Measurements from ENCODE around the gene RASA3.

RASA3 gene

DNA sequence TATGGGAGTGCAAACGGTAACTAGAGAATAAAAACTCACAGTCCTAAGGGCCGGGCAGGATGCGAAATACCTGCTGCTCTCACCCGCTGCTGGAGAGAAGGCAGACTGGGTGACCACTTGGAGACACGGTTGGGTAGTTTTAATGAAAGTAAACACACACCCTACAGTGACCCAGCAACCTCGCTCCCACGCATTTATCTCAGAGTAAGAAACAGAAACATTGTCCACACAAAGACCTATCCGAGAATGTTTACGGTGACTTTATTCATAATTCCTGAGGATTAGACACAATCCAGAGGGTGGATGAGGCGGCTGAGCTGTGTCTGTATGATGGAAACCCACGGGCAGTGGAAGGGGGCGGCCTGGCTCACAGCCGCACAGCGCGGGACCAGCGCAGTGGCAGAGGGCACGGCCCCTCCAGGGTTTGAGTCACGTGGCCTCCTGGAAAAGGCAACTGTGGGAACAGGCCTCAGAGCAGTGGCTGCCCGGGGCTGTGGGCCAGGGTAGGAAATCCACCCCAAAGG is 85.0 kb downstream of the RASA3 start:
- no peak for DNase-seq

- no peak for DNase-seq
Measured at GRCh38 chr13:114046431-114046975, 85.9 kb downstream of the RASA3 start.

GRCh38 chr13:114045113-114045735 is 87.2 kb downstream of the RASA3 start:
- DNase-seq, result no peak

DNA sequence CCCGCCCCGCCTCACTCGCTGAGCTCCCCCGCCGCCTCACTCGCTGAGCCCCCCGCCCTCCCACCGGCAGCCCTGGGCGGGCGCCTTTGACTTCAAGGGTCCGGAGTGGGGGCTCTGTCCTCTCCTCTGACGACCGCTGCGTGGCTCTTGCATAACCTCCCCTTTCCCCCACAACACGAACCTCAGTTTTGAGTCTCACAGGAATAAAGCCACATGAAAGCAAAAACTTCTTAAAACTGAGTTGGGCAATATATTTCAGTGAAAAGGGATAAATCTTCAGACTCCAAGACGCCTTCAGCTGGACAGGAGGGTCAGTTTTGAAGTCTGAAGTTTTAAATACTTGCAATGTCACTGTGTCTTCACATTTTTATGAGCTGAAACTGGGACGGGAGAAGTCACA is 87.9 kb downstream of the RASA3 start:
- DNase-seq, result no peak

DNA sequence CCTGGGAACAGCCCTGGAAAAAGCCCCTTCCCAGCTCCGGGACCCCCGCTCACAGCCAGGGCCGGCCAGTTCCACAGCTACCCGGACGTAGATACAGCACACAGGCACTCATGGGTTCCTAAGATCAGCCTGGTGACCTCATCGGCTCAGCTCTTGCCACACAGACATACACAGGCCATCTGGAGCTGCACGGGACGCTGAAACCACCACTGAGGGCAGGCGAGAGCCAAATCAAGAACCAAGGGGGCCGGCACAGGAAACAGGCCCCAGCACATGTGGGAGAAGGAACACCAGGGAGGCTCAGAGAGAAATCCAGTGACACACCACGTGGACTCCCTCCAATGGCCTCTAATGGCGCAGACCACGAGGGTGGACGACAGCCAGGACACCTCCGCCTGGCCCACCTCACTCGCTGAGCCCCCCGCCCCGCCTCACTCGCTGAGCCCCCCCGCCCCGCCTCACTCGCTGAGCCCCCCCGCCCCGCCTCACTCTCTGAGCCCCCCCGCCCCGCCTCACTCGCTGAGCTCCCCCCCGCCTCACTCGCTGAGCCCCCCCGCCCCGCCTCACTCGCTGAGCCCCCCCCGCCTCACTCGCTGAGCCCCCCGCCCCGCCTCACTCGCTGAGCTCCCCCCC is 88.9 kb downstream of the RASA3 start:
- peak in 2 of 6 experiments; percentile 37 to 48 for DNase-seq

GRCh38 chr13:114042066-114042815 is 90.2 kb downstream of the RASA3 start:
- no peak for DNase-seq

DNA sequence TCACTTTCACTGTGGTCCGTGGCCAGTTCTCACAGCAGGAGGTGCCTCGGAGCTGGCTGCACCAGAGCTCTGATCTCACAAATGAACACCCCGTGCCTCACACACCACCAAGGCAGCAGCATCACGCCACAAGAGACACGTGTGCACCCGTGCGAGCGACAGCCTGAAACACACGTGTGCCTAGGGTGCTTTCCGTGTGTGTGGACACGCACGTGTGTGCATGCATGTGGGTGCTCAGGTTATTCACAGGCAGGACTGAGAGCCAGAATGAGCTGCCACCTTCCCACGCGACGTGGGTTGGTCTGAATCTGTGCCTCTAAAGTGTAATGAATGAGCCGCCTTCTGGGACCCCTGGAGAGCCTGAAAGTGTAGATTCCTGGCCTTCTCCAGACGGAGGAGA is 90.9 kb downstream of the RASA3 start:
- DNase-seq, result no peak

- DNase-seq, result no peak
Measured at GRCh38 chr13:114039471-114040141, 92.8 kb downstream of the RASA3 start.

DNA sequence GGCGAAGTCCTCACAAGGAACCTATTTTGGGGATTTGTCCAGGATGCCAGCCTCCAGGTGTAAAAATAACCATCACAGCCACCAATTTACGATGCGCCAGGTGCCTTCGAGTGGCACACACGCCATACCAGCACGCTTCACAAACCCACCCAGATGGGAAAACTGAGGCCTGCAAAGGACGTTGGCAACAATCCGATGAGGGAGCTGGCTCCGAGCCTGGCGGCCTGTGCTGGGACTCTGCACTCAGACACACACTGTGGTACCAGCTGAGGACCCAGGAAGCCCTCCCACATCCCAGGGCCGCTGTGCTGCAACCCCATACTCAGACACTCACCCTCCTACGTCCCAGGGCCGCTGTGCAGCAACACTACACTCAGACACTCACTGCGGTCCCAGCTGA is 93.5 kb downstream of the RASA3 start:
- DNase-seq, result no peak

- DNase-seq, result no peak
Measured at GRCh38 chr13:114038211-114038613, 94.2 kb downstream of the RASA3 start.

DNA sequence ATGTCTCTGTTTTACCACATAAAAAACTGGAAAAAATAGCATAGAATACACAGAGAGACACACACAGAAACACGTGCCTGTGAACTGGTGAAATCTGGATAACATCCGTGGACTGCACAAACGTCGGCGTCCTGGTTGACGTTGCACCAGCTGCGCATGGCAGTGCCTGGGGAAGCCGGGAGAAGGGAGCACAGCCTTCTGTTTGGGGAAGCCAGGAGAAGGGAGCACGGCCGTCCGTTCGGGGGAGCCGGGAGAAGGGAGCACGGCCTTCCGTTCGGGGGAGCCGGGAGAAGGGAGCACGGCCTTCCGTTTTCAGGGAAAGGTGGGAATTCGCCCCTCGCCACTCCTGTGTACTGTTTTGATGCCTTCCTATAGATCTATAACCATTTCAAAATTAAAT is 94.7 kb downstream of the RASA3 start:
- no peak for DNase-seq

- no peak for DNase-seq
Measured at GRCh38 chr13:114035583-114036531, 96.6 kb downstream of the RASA3 start.

DNA sequence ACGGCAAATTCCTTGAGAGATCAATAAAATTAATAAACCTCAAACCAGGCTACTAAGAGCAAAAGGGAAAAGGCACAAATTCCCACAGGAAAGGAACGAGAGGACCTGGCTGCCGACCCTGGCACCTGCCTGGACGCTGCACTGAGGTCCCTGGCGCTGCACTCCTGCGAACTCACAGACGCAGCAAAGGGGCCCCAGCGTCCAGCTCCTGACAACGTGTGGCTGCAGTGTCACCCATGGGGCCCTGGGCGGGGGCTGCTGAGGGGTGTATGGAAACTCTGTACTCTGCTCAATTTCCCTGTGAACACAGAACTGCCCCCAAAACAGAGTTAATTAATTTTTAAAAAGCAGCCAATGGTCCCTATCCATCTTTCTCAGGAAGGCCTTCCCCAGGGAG is 97.2 kb downstream of the RASA3 start:
- no peak for DNase-seq

DNA sequence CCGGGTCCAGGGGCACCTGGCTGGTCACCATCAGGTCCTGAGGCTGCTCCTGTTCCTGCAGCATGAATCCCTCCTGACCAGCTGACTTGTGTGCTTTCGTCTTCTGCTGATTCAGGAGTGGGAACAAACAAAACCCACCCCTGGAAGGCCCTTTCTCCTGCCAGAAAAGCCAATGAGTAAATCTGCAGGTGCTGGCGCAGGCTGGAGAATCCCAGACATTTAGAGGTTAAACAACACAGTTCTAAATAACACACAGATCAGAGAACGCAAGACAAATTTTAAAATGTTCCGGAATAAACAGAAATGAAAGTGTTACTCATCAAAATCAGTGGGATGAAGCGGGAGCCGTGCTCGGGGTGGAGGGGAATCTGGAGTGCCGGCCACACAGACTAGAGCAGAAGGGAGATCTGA is 97.9 kb downstream of the RASA3 start:
- DNase-seq, result no peak

- no peak for DNase-seq
Measured at GRCh38 chr13:114033541-114034315, 98.7 kb downstream of the RASA3 start.

DNA sequence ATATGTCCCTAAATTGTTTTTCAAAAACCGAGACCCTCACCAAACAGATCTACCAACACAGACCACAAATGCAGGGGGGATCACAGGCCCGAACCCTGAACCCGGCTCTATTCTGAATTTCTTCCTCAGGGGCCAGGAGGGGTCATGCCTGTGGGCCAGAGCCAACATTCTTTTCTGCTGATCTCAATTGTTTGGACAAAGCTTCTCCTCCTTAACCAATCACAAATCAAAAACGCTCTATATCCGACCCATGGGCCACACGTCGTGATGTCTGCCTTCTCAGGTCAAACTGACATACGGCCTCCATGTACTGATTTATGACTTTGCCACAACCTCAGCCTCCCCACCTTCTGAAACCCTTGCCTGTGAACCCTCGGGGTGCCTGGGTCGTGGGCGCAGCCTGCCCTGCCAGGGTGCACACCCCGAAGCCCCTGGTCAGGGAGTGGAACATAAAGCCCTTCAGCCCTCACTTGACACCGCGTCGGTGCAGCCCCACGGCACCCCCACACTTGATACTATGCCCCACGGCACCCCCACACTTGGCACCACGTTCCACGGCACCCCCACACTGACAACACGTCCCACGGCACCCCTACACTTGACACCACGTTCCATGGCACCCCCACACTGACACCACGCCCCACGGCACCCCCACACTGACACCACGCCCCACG is 100.2 kb downstream of the RASA3 start:
- no peak for DNase-seq

GRCh38 chr13:114031631-114032030 is 100.8 kb downstream of the RASA3 start:
- DNase-seq, result no peak

DNA sequence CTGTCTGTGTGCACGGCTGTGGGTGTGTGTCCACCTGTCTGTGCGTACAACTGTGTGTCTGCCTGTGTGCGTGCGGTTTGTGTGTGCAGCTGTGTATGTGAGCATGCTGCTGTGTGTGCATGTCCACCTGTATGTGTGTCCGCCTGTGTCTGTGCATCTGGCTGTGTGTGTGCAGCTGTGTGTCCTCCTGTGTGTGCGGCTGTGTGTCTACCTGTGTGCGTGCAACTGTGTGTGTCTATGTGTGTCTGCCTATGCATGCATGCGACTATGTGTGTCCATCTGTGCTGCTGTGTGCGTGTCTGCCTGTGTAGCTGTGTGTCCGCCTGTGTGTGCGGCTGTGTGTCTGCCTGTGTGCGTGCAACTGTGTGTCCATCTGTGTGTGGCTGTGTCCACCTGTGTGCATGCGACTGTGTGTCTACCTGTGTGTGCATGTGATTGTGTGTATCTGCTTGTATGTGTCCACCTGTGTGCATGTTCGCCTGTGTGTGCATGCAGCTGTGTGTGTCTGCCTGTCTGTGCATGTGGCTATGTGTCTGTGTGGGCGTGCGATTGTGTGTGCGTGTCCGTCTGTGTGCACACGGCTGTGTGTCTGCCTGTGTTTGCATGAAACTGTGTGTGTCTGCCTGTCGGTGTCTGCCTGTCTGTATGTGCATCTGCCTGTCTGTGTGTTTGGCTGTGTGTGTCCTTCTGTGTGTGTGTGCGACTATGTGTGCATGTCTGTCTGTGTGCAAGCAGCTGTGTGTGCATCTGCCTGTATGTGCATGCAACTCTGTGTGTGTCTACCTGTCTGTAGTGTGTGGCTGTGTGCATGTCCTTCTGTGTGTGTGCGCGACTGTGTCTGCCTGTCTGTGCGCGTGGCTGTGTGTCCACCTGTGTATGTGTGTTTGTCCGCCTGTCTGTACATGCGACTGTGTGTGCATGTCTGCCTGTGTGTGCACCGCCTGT is 101.5 kb downstream of the RASA3 start:
- no peak for DNase-seq

Data from stimulated activated naive CD4-positive, alpha-beta T cell (primary cell).